GM19023 (cell line): ENCODE results near the gene SSU72.
"Not testable (repeated sequence)": the region's sequence is repeated elsewhere in the genome, so short reads cannot be mapped to it uniquely, and the experiment has no call there.

Experiments
- ATAC-seq: cut with Tn5 transposase; IDR thresholded peaks from one replicate; pipeline ENCODE4 v1.9.1; 2021; ENCODE audit warnings: mild to moderate bottlenecking, moderate library complexity; ENCODE audit not compliant: unreplicated experiment

Gene SSU72

GRCh38 chr1:1543706-1544099 lies 31.0 kb downstream of the SSU72 start:
- no peak for ATAC-seq

- ATAC-seq, result no peak
These were observed 31.6 kb downstream of the SSU72 start for GRCh38 chr1:1542766-1543705.

- no peak for ATAC-seq
These were observed 32.5 kb downstream of the SSU72 start for GRCh38 chr1:1541956-1542765.

- no peak for ATAC-seq
These were observed 33.6 kb downstream of the SSU72 start for GRCh38 chr1:1540818-1541628.

GRCh38 chr1:1540090-1540817 lies 34.4 kb downstream of the SSU72 start, which contains the start of gene TMEM240:
Gene TMEM240 (minus strand): TSS chr1:1540624. CDS start chr1:1540346, 278 bp downstream.
- ATAC-seq, result no peak

GRCh38 chr1:1539310-1540089 lies 35.2 kb downstream of the SSU72 start:
- ATAC-seq, result no peak

- ATAC-seq, result no peak
These were observed 35.7 kb downstream of the SSU72 start for GRCh38 chr1:1538989-1539309.

- no peak for ATAC-seq
These were observed 36.3 kb downstream of the SSU72 start for GRCh38 chr1:1538334-1538733.

GRCh38 chr1:1537626-1538250 lies 36.9 kb downstream of the SSU72 start:
- ATAC-seq, result no peak

GRCh38 chr1:1536938-1537546 lies 37.6 kb downstream of the SSU72 start:
- ATAC-seq, result no peak

GRCh38 chr1:1536019-1536937 lies 38.4 kb downstream of the SSU72 start:
- no peak for ATAC-seq

GRCh38 chr1:1535201-1536018 lies 39.3 kb downstream of the SSU72 start:
- ATAC-seq, result no peak

- ATAC-seq, result no peak
These were observed 40.1 kb downstream of the SSU72 start for GRCh38 chr1:1534401-1535154.

GRCh38 chr1:1533894-1534291 lies 40.8 kb downstream of the SSU72 start:
- not testable (repeated sequence) for ATAC-seq

- not testable (repeated sequence) for ATAC-seq
These were observed 41.3 kb downstream of the SSU72 start for GRCh38 chr1:1533176-1533893.
